IMR-90 (cell line): ENCODE data around the gene NMT1. TPM values are rescaled to one million over a fixed set of nuclear protein-coding genes. Genes with fewer than 3 reads are reported as not detected.

Experiments used
- ATAC-seq: fragments of 200-7000 bp; cut with Tn5 transposase; 2 replicates; pipeline ENCODE4 v1.9.1; 2020; ENCODE audit warnings: low read depth, mild to moderate bottlenecking, moderate library complexity
- BruUV-seq: library from RNA; stranded (reverse); fragments of 400-500 nt; replicated peaks from 2 replicates; lab custom pipeline; 2021; lab: Mats Ljungman, UMichigan
- CTCF ChIA-PET: fragments of 300-600 bp; formaldehyde crosslinking; extraction: SDS; loops from one replicate; lab custom pipeline; 2021; ENCODE audit warnings: antibody characterized with exemption; lab: Yijun Ruan, JAX
- POLR2A ChIA-PET: fragments of 300-600 bp; sonication (Branson Sonifier 250); formaldehyde crosslinking; loops from one replicate; lab custom pipeline; 2022; ENCODE audit warnings: antibody characterized with exemption; ENCODE audit not compliant: unreplicated experiment; lab: Charles Lee
- DNase-seq: peaks from one replicate; pipeline ENCODE4 v3.0.0; 2013
- H2AFZ ChIP-seq: replicated peaks from 2 replicates; pipeline ENCODE3; 2013; ENCODE audit warnings: low read length, mild to moderate bottlenecking; ENCODE audit not compliant: poor library complexity
- H2AK5ac ChIP-seq: 2 replicates; pipeline ENCODE4 v1.6.1; 2013; ENCODE audit warnings: low read depth, low read length, inconsistent platforms
- H2AK9ac ChIP-seq: replicated peaks from 2 replicates; pipeline ENCODE3; 2013; ENCODE audit warnings: mild to moderate bottlenecking, low read depth, low read length, moderate library complexity; ENCODE audit not compliant: poor library complexity
- H2BK120ac ChIP-seq: 2 replicates; pipeline ENCODE4 v1.6.1; 2013; ENCODE audit warnings: low read depth, low read length, inconsistent platforms
- H2BK15ac ChIP-seq: 3 replicates; pipeline ENCODE4 v1.6.1; 2013; ENCODE audit warnings: low read depth, low read length, inconsistent platforms
- H2BK20ac ChIP-seq: 2 replicates; pipeline ENCODE4 v1.6.1; 2013; ENCODE audit warnings: low read depth, mild to moderate bottlenecking, inconsistent platforms, low read length, moderate library complexity
- H2BK5ac ChIP-seq: 2 replicates; pipeline ENCODE4 v1.6.1; 2013; ENCODE audit warnings: mild to moderate bottlenecking, low read depth, low read length, inconsistent platforms; ENCODE audit not compliant: poor library complexity, severe bottlenecking
- H3K14ac ChIP-seq: replicated peaks from 2 replicates; pipeline ENCODE4 v1.6.1; 2013; ENCODE audit warnings: low read depth, low read length, inconsistent platforms
- H3K18ac ChIP-seq: 2 replicates; pipeline ENCODE4 v1.6.1; 2013; ENCODE audit warnings: low read depth, low read length, control low read depth
- H3K23ac ChIP-seq: 2 replicates; pipeline ENCODE4 v1.6.1; 2013; ENCODE audit warnings: low read depth, low read length, inconsistent platforms
- H3K27ac ChIP-seq: 2 replicates; pipeline ENCODE4 v1.5.1; 2013; ENCODE audit warnings: mild to moderate bottlenecking, control low read depth, low read length; ENCODE audit not compliant: insufficient read depth
- H3K27me3 ChIP-seq: 2 replicates; pipeline ENCODE4 v1.6.1; 2013; ENCODE audit warnings: low read length; ENCODE audit not compliant: control insufficient read depth, insufficient read depth
- H3K36me3 ChIP-seq: 2 replicates; pipeline ENCODE4 v1.6.1; 2013; ENCODE audit warnings: low read length, mixed read lengths; ENCODE audit not compliant: control insufficient read depth, insufficient read depth
- H3K4ac ChIP-seq: 2 replicates; pipeline ENCODE4 v1.6.1; 2013; ENCODE audit warnings: low read depth, low read length, inconsistent platforms
- H3K4me1 ChIP-seq: 2 replicates; pipeline ENCODE4 v1.6.1; 2013; ENCODE audit warnings: low read length, mixed read lengths; ENCODE audit not compliant: control insufficient read depth, insufficient read depth
- H3K4me2 ChIP-seq: 2 replicates; pipeline ENCODE4 v1.6.1; 2013; ENCODE audit warnings: low read depth, mild to moderate bottlenecking, control low read depth, low read length, moderate library complexity
- H3K4me3 ChIP-seq: 2 replicates; pipeline ENCODE4 v1.5.1; 2013; ENCODE audit warnings: low read depth, mild to moderate bottlenecking, control low read depth, low read length, moderate library complexity; ENCODE audit not compliant: insufficient read depth
- H3K56ac ChIP-seq: 2 replicates; pipeline ENCODE4 v1.6.1; 2013; ENCODE audit warnings: low read length, inconsistent platforms; ENCODE audit not compliant: insufficient read depth; ENCODE audit errors: extremely low read depth
- H3K79me1 ChIP-seq, 2 experiments: 2 replicates each; pipeline ENCODE4 v1.6.1; 2013; ENCODE audit warnings: low read length in 2 of 2, inconsistent platforms in 1 of 2, low read depth in 1 of 2
- H3K9ac ChIP-seq: 2 replicates; pipeline ENCODE4 v1.6.1; 2013; ENCODE audit warnings: low read depth, low read length, control low read depth
- H3K9me1 ChIP-seq: 2 replicates; pipeline ENCODE4 v1.6.1; 2013; ENCODE audit warnings: low read length, inconsistent platforms; ENCODE audit not compliant: insufficient read depth
- H3K9me3 ChIP-seq: 2 replicates; pipeline ENCODE4 v1.6.1; 2013; ENCODE audit warnings: low read length; ENCODE audit not compliant: control insufficient read depth, insufficient read depth
- H4K20me1 ChIP-seq: 2 replicates; pipeline ENCODE4 v1.6.1; 2013; ENCODE audit warnings: low read length, inconsistent platforms; ENCODE audit not compliant: insufficient read depth
- H4K5ac ChIP-seq: 2 replicates; pipeline ENCODE4 v1.6.1; 2013; ENCODE audit warnings: mild to moderate bottlenecking, low read depth, low read length, control low read depth
- H4K8ac ChIP-seq, 2 experiments: 2 replicates each; pipeline ENCODE4 v1.6.1; 2013; ENCODE audit warnings: low read depth in 2 of 2, low read length in 2 of 2, control low read depth in 1 of 2, inconsistent platforms in 1 of 2
- H4K91ac ChIP-seq: 2 replicates; pipeline ENCODE4 v1.6.1; 2013; ENCODE audit warnings: low read depth, low read length, inconsistent platforms; ENCODE audit not compliant: insufficient read depth
- BHLHE40 ChIP-seq: fragments of 150-350 bp; IDR thresholded peaks from 2 replicates; pipeline ENCODE4 v1.6.1; 2016; ENCODE audit warnings: mild to moderate bottlenecking, low read depth, low read length
- CEBPB ChIP-seq: IDR thresholded peaks from 2 replicates; pipeline ENCODE4 v1.6.1; 2012; ENCODE audit warnings: low read depth, low read length, improper control_type of control experiment
- CHD1 ChIP-seq: IDR thresholded peaks from 2 replicates; pipeline ENCODE4 v1.6.1; 2012; ENCODE audit warnings: low read depth, low read length, improper control_type of control experiment
- ELK1 ChIP-seq: fragments of 150-350 bp; IDR thresholded peaks from 2 replicates; pipeline ENCODE4 v1.6.1; 2016; ENCODE audit warnings: low read depth, mild to moderate bottlenecking, low read length, moderate library complexity, borderline replicate concordance
- MAFK ChIP-seq: IDR thresholded peaks from 2 replicates; pipeline ENCODE4 v1.6.1; 2012; ENCODE audit warnings: low read depth, low read length, improper control_type of control experiment
- MAZ ChIP-seq: IDR thresholded peaks from 2 replicates; pipeline ENCODE4 v1.6.1; 2012; ENCODE audit warnings: low read depth, mild to moderate bottlenecking, low read length, improper control_type of control experiment, moderate library complexity, borderline replicate concordance
- MXI1 ChIP-seq: IDR thresholded peaks from 2 replicates; pipeline ENCODE4 v1.6.1; 2012; ENCODE audit warnings: low read depth, mild to moderate bottlenecking, low read length, moderate library complexity, borderline replicate concordance
- RAD21 ChIP-seq: IDR thresholded peaks from 2 replicates; pipeline ENCODE4 v1.6.1; 2012; ENCODE audit warnings: low read length, improper control_type of control experiment
- RCOR1 ChIP-seq: IDR thresholded peaks from 2 replicates; pipeline ENCODE4 v1.6.1; 2012; ENCODE audit warnings: mild to moderate bottlenecking, low read length, improper control_type of control experiment; ENCODE audit not compliant: insufficient replicate concordance
- RFX5 ChIP-seq: IDR thresholded peaks from 2 replicates; pipeline ENCODE4 v1.8.0; 2012; ENCODE audit warnings: low read depth, mild to moderate bottlenecking, low read length, moderate library complexity
- WGBS, 2 experiments: methylation state at CpG; one replicate each; pipeline versions ENCODE4 v1.1.5 to v1.1.7; 2013; ENCODE audit warnings: missing lambda C conversion rate in 2 of 2; ENCODE audit not compliant: insufficient read length in 1 of 2; ENCODE audit errors: extremely low coverage in 2 of 2; 5-methylcytosine and 5-hydroxymethylcytosine counted together
- dilution Hi-C: fragments of 300-500 bp; cut with HindIII; formaldehyde crosslinking; loops from one replicate; pipeline ENCODE4 v1.14.3; 2018; ENCODE audit warnings: low sequenced_read_pairs; ENCODE audit not compliant: unreplicated experiment
- in situ Hi-C: fragments of 300-500 bp; cut with MboI; formaldehyde crosslinking; loops from 3 replicates; pipeline ENCODE4 v1.14.3; 2019; ENCODE audit warnings: low sequenced_read_pairs, inconsistent platforms, mixed read lengths
- intact Hi-C: fragments of 100-400 bp; cut with micrococcal nuclease; formaldehyde crosslinking; loops from 2 replicates; pipeline ENCODE4 v1.10.0; 2022
- polyA plus RNA-seq, 3 experiments: library from polyadenylated mRNA; depleted of rRNA; stranded (reverse); fragments of >200 nt; gene quantifications; 2 replicates each; pipeline ENCODE4 v1.2.3, GENCODE V29; 2012; ENCODE audit warnings: low replicate concordance in 1 of 3
- total RNA-seq: library from RNA; depleted of rRNA; stranded (reverse); fragments of >200 nt; gene quantifications from 2 replicates; pipeline ENCODE4 v1.2.3, GENCODE V29; 2012
- TF ChIP-seq, protein P1 (sequence below): fragments of 150-350 bp; IDR thresholded peaks from 2 replicates; pipeline ENCODE4 v1.6.1; 2017; ENCODE audit warnings: mild to moderate bottlenecking, antibody characterized with exemption, low read length, low read depth

The NMT1 gene
- total and polyA plus RNA-seq, 2 of the 4 experiments (the other 2 are of a cell fraction), result 38.0 to 60.6 TPM

- TF ChIP-seq BHLHE40 (no peak), RAD21 (no peak)
These were observed 37.2 kb downstream of the NMT1 start (continued) for GRCh38 chr17:45098081-45098868.

GRCh38 chr17:45098869-45099616, 37.9 kb downstream of the NMT1 start:
- ChIA-PET POLR2A (no interaction called here), CTCF (interaction anchor here (0.7 to 2.2 kb wide), 14 partner anchors 10 to 189 kb away, joined by 3 to 9 read pairs (median 4); partner anchors contain the start of genes ACBD4 and DCAKD)
- no peak overlapping the region for H2AFZ ChIP-seq
- no peak overlapping the region; a peak in 1 of 4 replicates for H4K8ac ChIP-seq
- dilution Hi-C loops, result no loop called here
- peak overlapping the region; percentile 9 for H2BK5ac ChIP-seq
- DNase-seq (peak; percentile 66), ATAC-seq (peak; percentile 85)
- H2AK9ac ChIP-seq, result no peak overlapping the region
- peaks cover 4% of the 10 kb centered on the region; the same call in 1 of the 2 replicates for H4K20me1 ChIP-seq
- no peak overlapping the region for H3K14ac ChIP-seq
- H2AK5ac ChIP-seq, result peak overlapping the region; percentile 66; the same call in 1 of the 2 replicates
- no peak overlapping the region for H3K4me3 ChIP-seq
- no peaks in the 10 kb centered on the region for H3K9me1 ChIP-seq
- 81% methylated on average over 4 of the region's 9 CpGs; no CpG with 5 or more reads in 1 of the 2 experiments for WGBS, 2 experiments
- no peaks in the 10 kb centered on the region for H3K9me3 ChIP-seq
- peaks cover 76% of the 10 kb centered on the region for H3K36me3 ChIP-seq
- H3K4me1 ChIP-seq, result peaks cover 7% of the 10 kb centered on the region; the same call in 1 of the 2 replicates
- H2BK20ac ChIP-seq, result no peak overlapping the region
- H3K23ac ChIP-seq, result no peak overlapping the region
- in situ Hi-C loops, result no loop called here
- H3K27ac ChIP-seq, result peak overlapping the region; percentile 66; the same call in 1 of the 2 replicates
- intact Hi-C loops, result loop anchor here (1.0 kb wide), 1 partner anchor 179 kb away; no protein-coding TSS in a partner anchor
- H3K27me3 ChIP-seq, result no peaks in the 10 kb centered on the region
- no TSS peak for BruUV-seq
- H3K56ac ChIP-seq, result no peak overlapping the region
- H2BK120ac ChIP-seq, result no peak overlapping the region
- no peak overlapping the region for H4K5ac ChIP-seq
- H4K91ac ChIP-seq, result no peak overlapping the region
- no peak overlapping the region for H2BK15ac ChIP-seq
- H3K18ac ChIP-seq, result no peak overlapping the region
- no peak overlapping the region for H3K4me2 ChIP-seq
- no peak overlapping the region for H3K4ac ChIP-seq
- H3K79me1 ChIP-seq, result peaks cover 22 to 61% of the 10 kb centered on the region in 2 experiments
- H3K9ac ChIP-seq, result peak overlapping the region; percentile 51; the same call in 1 of the 2 replicates
- TF ChIP-seq, protein P1, sequence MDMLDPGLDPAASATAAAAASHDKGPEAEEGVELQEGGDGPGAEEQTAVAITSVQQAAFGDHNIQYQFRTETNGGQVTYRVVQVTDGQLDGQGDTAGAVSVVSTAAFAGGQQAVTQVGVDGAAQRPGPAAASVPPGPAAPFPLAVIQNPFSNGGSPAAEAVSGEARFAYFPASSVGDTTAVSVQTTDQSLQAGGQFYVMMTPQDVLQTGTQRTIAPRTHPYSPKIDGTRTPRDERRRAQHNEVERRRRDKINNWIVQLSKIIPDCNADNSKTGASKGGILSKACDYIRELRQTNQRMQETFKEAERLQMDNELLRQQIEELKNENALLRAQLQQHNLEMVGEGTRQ, result no peak
- TF ChIP-seq CEBPB (no peak), ELK1 (no peak), MAFK (no peak), BHLHE40 (no peak), RFX5 (no peak), CHD1 (no peak), RCOR1 (no peak), MAZ (peak; percentile 83; the same call in 1 of the 2 replicates), MXI1 (no peak)
